SW 1271 (cell line): ENCODE measurements around the gene ROCK1.
"Not testable (repeated sequence)": the region's sequence is repeated elsewhere in the genome, so short reads cannot be mapped to it uniquely, and the experiment has no call there.

ENCODE experiments used
- DNase-seq, 2 experiments: peaks; one replicate each; lab custom pipeline; 2025; lab: John Stamatoyannopoulos, UW

The ROCK1 gene

GRCh38 chr18:21111346-21112139 is at the start of gene ROCK1:
Gene ROCK1, minus strand, starts transcription at chr18:21111813. Its CDS starts 903 bp downstream, at chr18:21110910.
- DNase-seq, result peak; percentile 70 to 87

GRCh38 chr18:21155443-21155842 is 43.8 kb upstream of the ROCK1 start:
- DNase-seq, result no peak

GRCh38 chr18:21146016-21146415 is 34.4 kb upstream of the ROCK1 start:
- no peak for DNase-seq

- DNase-seq, result no peak
Measured at GRCh38 chr18:21145371-21145770, 33.8 kb upstream of the ROCK1 start.

- no peak for DNase-seq
Measured at GRCh38 chr18:21141668-21142422, 30.2 kb upstream of the ROCK1 start.

- not testable (repeated sequence) for DNase-seq
Measured at GRCh38 chr18:21137719-21138488, 26.3 kb upstream of the ROCK1 start.

GRCh38 chr18:21134895-21135294 is 23.3 kb upstream of the ROCK1 start:
- DNase-seq, result no peak

GRCh38 chr18:21132398-21132918 is 20.8 kb upstream of the ROCK1 start:
- DNase-seq, result no peak

GRCh38 chr18:21131698-21132227 is 20.1 kb upstream of the ROCK1 start:
- DNase-seq, result no peak

- no peak for DNase-seq
Measured at GRCh38 chr18:21129566-21130216, 18.1 kb upstream of the ROCK1 start.

- DNase-seq, result no peak
Measured at GRCh38 chr18:21123290-21123926, 11.8 kb upstream of the ROCK1 start.

GRCh38 chr18:21118806-21119205 is 7.2 kb upstream of the ROCK1 start:
- DNase-seq, result no peak

GRCh38 chr18:21117409-21118131 is 6.0 kb upstream of the ROCK1 start:
- no peak for DNase-seq

- no peak for DNase-seq
Measured at GRCh38 chr18:21115519-21116411, 4.2 kb upstream of the ROCK1 start.

- DNase-seq, result no peak
Measured at GRCh38 chr18:21112543-21113105, 1.0 kb upstream of the ROCK1 start.

- no peak for DNase-seq
Measured at GRCh38 chr18:21112140-21112473, 494 bp upstream of the ROCK1 start.

- DNase-seq, result peak in 1 of 2 experiments; percentile 7
Measured at GRCh38 chr18:21110713-21111345, 784 bp downstream of the ROCK1 start.

- no peak for DNase-seq
Measured at GRCh38 chr18:21109936-21110712, 1.5 kb downstream of the ROCK1 start.
